A172 (cell line): ENCODE results near the gene TMEM63B. TPM values are rescaled to one million over a fixed set of nuclear protein-coding genes. Genes with fewer than 3 reads are reported as not detected.
"Not testable (repeated sequence)": the region's sequence is repeated elsewhere in the genome, so short reads cannot be mapped to it uniquely, and the experiment has no call there.

Experiments used
- DNase-seq: peaks from one replicate; pipeline ENCODE4 v3.0.0-alpha.2; 2015; ENCODE audit warnings: low spot score
- total RNA-seq: library from RNA; depleted of rRNA; stranded (reverse); fragments of >200 nt; shearing (Covaris generic); gene quantifications from 2 replicates; pipeline ENCODE4 v1.2.3, GENCODE V29; 2014

TMEM63B gene
- total RNA-seq, 1 experiment from 2014 or later, result 43.1 TPM

GRCh38 chr6:44144536-44144935 lies 17.2 kb downstream of the TMEM63B start:
- not testable (repeated sequence) for DNase-seq

GRCh38 chr6:44145839-44146238 lies 18.5 kb downstream of the TMEM63B start:
- DNase-seq, result no peak

GRCh38 chr6:44146685-44147084 lies 19.3 kb downstream of the TMEM63B start:
- no peak for DNase-seq

- no peak for DNase-seq
Observed at GRCh38 chr6:44147256-44147655, 19.9 kb downstream of the TMEM63B start.

- no peak for DNase-seq
Observed at GRCh38 chr6:44148306-44148705, 21.0 kb downstream of the TMEM63B start.

- no peak for DNase-seq
Observed at GRCh38 chr6:44149369-44150012, 22.1 kb downstream of the TMEM63B start.

- no peak for DNase-seq
Observed at GRCh38 chr6:44150317-44150917, 23.1 kb downstream of the TMEM63B start.

GRCh38 chr6:44151348-44152108 lies 24.2 kb downstream of the TMEM63B start:
- DNase-seq, result no peak

GRCh38 chr6:44152109-44152461 lies 24.7 kb downstream of the TMEM63B start:
- DNase-seq, result no peak

- DNase-seq, result no peak
Observed at GRCh38 chr6:44152533-44152932, 25.2 kb downstream of the TMEM63B start.

- DNase-seq, result no peak
Observed at GRCh38 chr6:44154067-44154466, 26.7 kb downstream of the TMEM63B start.

- no peak for DNase-seq
Observed at GRCh38 chr6:44156494-44157151, 29.3 kb downstream of the TMEM63B start.

GRCh38 chr6:44157152-44157521 lies 29.8 kb downstream of the TMEM63B start:
- no peak for DNase-seq

- no peak for DNase-seq
Observed at GRCh38 chr6:44158770-44159228, 31.4 kb downstream of the TMEM63B start, which contains the start of gene CAPN11. Gene CAPN11 (plus strand): TSS chr6:44158820. CDS start chr6:44158849, 29 bp downstream.

GRCh38 chr6:44161997-44162338 lies 34.6 kb downstream of the TMEM63B start:
- peak; percentile 65 for DNase-seq

GRCh38 chr6:44162876-44163625 lies 35.7 kb downstream of the TMEM63B start:
- DNase-seq, result no peak

GRCh38 chr6:44166116-44166515 lies 38.8 kb downstream of the TMEM63B start:
- DNase-seq, result no peak

- no peak for DNase-seq
Observed at GRCh38 chr6:44166591-44167184, 39.3 kb downstream of the TMEM63B start.

- no peak for DNase-seq
Observed at GRCh38 chr6:44167567-44167966, 40.2 kb downstream of the TMEM63B start.

GRCh38 chr6:44169154-44169553 lies 41.8 kb downstream of the TMEM63B start:
- no peak for DNase-seq

GRCh38 chr6:44169886-44170570 lies 42.7 kb downstream of the TMEM63B start:
- DNase-seq, result no peak
